ENCODE results near the gene ROM1. TPM values are rescaled to one million over a fixed set of nuclear protein-coding genes. Genes with fewer than 3 reads are reported as not detected.

Gene ROM1
- total RNA-seq (1 to 10 TPM; 3.5 to 9.6 TPM), polyA plus RNA-seq (10 to 100 TPM in 1 of 2 donors, 1 to 10 TPM in 1; 9.3 to 17.9 TPM)
- long read RNA-seq, donor 1, partial matches to known transcripts = 0 of 3 reads
- long read RNA-seq, donor 1, other reads (novel, unspliced or antisense) = 0 of 3 reads
- long read RNA-seq, donor 2, partial matches to known transcripts = 0 of 3 reads
- long read RNA-seq, donor 2, other reads (novel, unspliced or antisense) = 0 of 3 reads
- long read RNA-seq, donor 3 = 0 reads
- long read RNA-seq, donor 4 = 0 reads
- long read RNA-seq, donor 5, partial matches to known transcripts = 0 of 16 reads
- long read RNA-seq, donor 5, other reads (novel, unspliced or antisense) = 15 of 16 reads

- ATAC-seq (ENCODE audit: insufficient read depth, low FRiP score) (peak; percentile 92), DNase-seq (peak; percentile 91 to 94 (median 91))
- TF ChIP-seq, protein P1, sequence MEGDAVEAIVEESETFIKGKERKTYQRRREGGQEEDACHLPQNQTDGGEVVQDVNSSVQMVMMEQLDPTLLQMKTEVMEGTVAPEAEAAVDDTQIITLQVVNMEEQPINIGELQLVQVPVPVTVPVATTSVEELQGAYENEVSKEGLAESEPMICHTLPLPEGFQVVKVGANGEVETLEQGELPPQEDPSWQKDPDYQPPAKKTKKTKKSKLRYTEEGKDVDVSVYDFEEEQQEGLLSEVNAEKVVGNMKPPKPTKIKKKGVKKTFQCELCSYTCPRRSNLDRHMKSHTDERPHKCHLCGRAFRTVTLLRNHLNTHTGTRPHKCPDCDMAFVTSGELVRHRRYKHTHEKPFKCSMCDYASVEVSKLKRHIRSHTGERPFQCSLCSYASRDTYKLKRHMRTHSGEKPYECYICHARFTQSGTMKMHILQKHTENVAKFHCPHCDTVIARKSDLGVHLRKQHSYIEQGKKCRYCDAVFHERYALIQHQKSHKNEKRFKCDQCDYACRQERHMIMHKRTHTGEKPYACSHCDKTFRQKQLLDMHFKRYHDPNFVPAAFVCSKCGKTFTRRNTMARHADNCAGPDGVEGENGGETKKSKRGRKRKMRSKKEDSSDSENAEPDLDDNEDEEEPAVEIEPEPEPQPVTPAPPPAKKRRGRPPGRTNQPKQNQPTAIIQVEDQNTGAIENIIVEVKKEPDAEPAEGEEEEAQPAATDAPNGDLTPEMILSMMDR (IDR thresholded peaks at IDR 0.05; ENCODE audit: control extremely low read depth, extremely low read depth) = peak; percentile 66
- Histone ChIP-seq H3K27me3 (ENCODE audit: control insufficient read depth in 3 of 3, insufficient read depth in 3 of 3, low read length in 2 of 3) (no peaks in the 10 kb centered on the region), H3K4me3 (peak within 1 kb of the TSS; percentile 60), H3K36me3 (ENCODE audit: control insufficient read depth in 4 of 4, insufficient read depth in 4 of 4, low read length in 4 of 4) (peaks cover 0 to 25% (median 11%) of the 10 kb centered on the region in 4 donors), H3K9me3 (ENCODE audit: control insufficient read depth in 4 of 4, insufficient read depth in 3 of 4, low read length in 3 of 4) (no peaks in the 10 kb centered on the region), H3K27ac (ENCODE audit: low read depth in 1 of 2, low read length in 1 of 2) (peak within 1 kb of the TSS; percentile 89 to 90), H3K9ac (ENCODE audit: insufficient read depth in 1 of 2, low read length in 2 of 2) (peak within 1 kb of the TSS; percentile 37 to 86), H3K4me1 (ENCODE audit: control insufficient read depth in 5 of 5, insufficient read depth in 5 of 5, low read length in 5 of 5) (peaks cover 0 to 15% (median 6%) of the 10 kb centered on the region in 5 donors)
- WGBS, 2 donors = 2 to 3% methylated on average over 64 to 90 of the region's 91 CpGs
Observed at GRCh38 chr11:62612366-62613290, at the start of gene ROM1, which contains the start of gene EML3. Gene ROM1 (plus strand): TSS chr11:62613257. CDS start chr11:62613282, 25 bp downstream. Gene EML3 (minus strand): TSS chr11:62612775. CDS start chr11:62612457, 318 bp downstream.

GRCh38 chr11:62565100-62565802, 47.8 kb upstream of the ROM1 start:
- H3K9ac ChIP-seq (ENCODE audit: insufficient read depth in 1 of 2, low read length in 2 of 2) = no peak overlapping the region
- H3K27me3 ChIP-seq (ENCODE audit: control insufficient read depth in 3 of 3, insufficient read depth in 3 of 3, low read length in 2 of 3) = no peaks in the 10 kb centered on the region
- ATAC-seq (ENCODE audit: insufficient read depth, low FRiP score) (no peak), DNase-seq (no peak)
- H3K4me3 ChIP-seq = no peak overlapping the region
- H3K36me3 ChIP-seq (ENCODE audit: control insufficient read depth in 4 of 4, insufficient read depth in 4 of 4, low read length in 4 of 4) = peaks cover 30 to 35% (median 33%) of the 10 kb centered on the region in 4 donors
- 73 to 79% methylated on average over 5 of the region's 5 CpGs for WGBS, 2 donors
- no peaks in the 10 kb centered on the region for H3K4me1 ChIP-seq (ENCODE audit: control insufficient read depth in 5 of 5, insufficient read depth in 5 of 5, low read length in 5 of 5)
- no peak overlapping the region for H3K27ac ChIP-seq (ENCODE audit: low read depth in 1 of 2, low read length in 1 of 2)
- no peaks in the 10 kb centered on the region for H3K9me3 ChIP-seq (ENCODE audit: control insufficient read depth in 4 of 4, insufficient read depth in 3 of 4, low read length in 3 of 4)
- TF ChIP-seq, protein P1 (IDR thresholded peaks at IDR 0.05; ENCODE audit: control extremely low read depth, extremely low read depth) = no peak

DNA sequence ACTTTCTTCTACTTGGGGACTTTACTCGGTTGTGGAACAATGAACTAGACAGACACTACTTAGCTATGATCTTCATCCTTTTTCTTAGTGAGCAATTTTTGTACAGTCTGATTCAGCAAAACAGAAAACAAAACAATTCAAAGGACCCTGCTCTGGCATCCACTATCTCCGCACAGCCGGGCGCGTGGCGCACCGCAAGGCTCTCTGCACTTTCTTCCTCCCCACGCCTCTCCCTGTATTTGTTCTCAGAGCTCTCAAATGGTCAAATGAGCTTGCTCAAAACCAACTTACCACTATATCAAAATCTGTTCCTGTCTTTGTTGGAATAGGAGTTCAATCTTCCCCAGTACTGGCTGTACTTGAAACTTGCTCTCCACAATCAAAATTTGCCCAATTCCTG, 46.8 kb upstream of the ROM1 start:
- Histone ChIP-seq H3K9ac (ENCODE audit: insufficient read depth in 1 of 2, low read length in 2 of 2) (no peak overlapping the region), H3K27ac (ENCODE audit: low read depth in 1 of 2, low read length in 1 of 2) (no peak overlapping the region), H3K9me3 (ENCODE audit: control insufficient read depth in 4 of 4, insufficient read depth in 3 of 4, low read length in 3 of 4) (no peaks in the 10 kb centered on the region), H3K4me3 (no peak overlapping the region), H3K36me3 (ENCODE audit: control insufficient read depth in 4 of 4, insufficient read depth in 4 of 4, low read length in 4 of 4) (peaks cover 31 to 44% (median 39%) of the 10 kb centered on the region in 4 donors), H3K4me1 (ENCODE audit: control insufficient read depth in 5 of 5, insufficient read depth in 5 of 5, low read length in 5 of 5) (peaks cover 0 to under 1% (median 0%) of the 10 kb centered on the region in 5 donors), H3K27me3 (ENCODE audit: control insufficient read depth in 3 of 3, insufficient read depth in 3 of 3, low read length in 2 of 3) (no peaks in the 10 kb centered on the region)
- DNase-seq = no peak
- WGBS, 2 donors = 94 to 95% methylated on average over 8 of the region's 8 CpGs
- ATAC-seq (ENCODE audit: insufficient read depth, low FRiP score) = no peak
- TF ChIP-seq, protein P1 (IDR thresholded peaks at IDR 0.05; ENCODE audit: control extremely low read depth, extremely low read depth) = no peak
